H4 (cell line): ENCODE results near the gene ZFR2. TPM values are rescaled to one million over a fixed set of nuclear protein-coding genes. Genes with fewer than 3 reads are reported as not detected.

Source experiments
- DNase-seq: peaks from one replicate; pipeline ENCODE4 v3.0.0-alpha.2; 2015; ENCODE audit warnings: low spot score
- total RNA-seq: library from RNA; depleted of rRNA; stranded (reverse); fragments of >200 nt; shearing (Covaris generic); gene quantifications from 2 replicates; pipeline ENCODE4 v1.2.3, GENCODE V29; 2014

The ZFR2 gene
- total RNA-seq, 1 experiment from 2014 or later: not detected

- DNase-seq: no peak
Observed at GRCh38 chr19:3790209-3790734, 78.6 kb downstream of the ZFR2 start.

- DNase-seq: no peak
Observed at GRCh38 chr19:3788996-3789778, 79.7 kb downstream of the ZFR2 start.

- no peak for DNase-seq
Observed at GRCh38 chr19:3785938-3786824, 82.7 kb downstream of the ZFR2 start, which contains the start of gene MATK. TSS of gene MATK (minus strand) at chr19:3786381. CDS start at chr19:3785135, 1,246 bp downstream.

- no peak for DNase-seq
Observed at GRCh38 chr19:3785451-3785937, 83.3 kb downstream of the ZFR2 start.

- no peak for DNase-seq
Observed at GRCh38 chr19:3784607-3785450, 84.0 kb downstream of the ZFR2 start.

GRCh38 chr19:3783660-3784584 is 84.9 kb downstream of the ZFR2 start:
- DNase-seq: no peak

- DNase-seq: no peak
Observed at GRCh38 chr19:3782903-3783302, 85.9 kb downstream of the ZFR2 start.

GRCh38 chr19:3782330-3782729 is 86.5 kb downstream of the ZFR2 start:
- DNase-seq: no peak

GRCh38 chr19:3781603-3782002 is 87.2 kb downstream of the ZFR2 start:
- no peak for DNase-seq

- DNase-seq: no peak
Observed at GRCh38 chr19:3780786-3781304, 88.0 kb downstream of the ZFR2 start.

GRCh38 chr19:3778899-3779723 is 89.7 kb downstream of the ZFR2 start:
- DNase-seq: no peak

GRCh38 chr19:3778104-3778867 is 90.6 kb downstream of the ZFR2 start:
- DNase-seq: no peak

- DNase-seq: no peak
Observed at GRCh38 chr19:3776479-3777040, 92.3 kb downstream of the ZFR2 start.

- DNase-seq: no peak
Observed at GRCh38 chr19:3775831-3776230, 93.0 kb downstream of the ZFR2 start.

- no peak for DNase-seq
Observed at GRCh38 chr19:3775374-3775711, 93.5 kb downstream of the ZFR2 start.

- no peak for DNase-seq
Observed at GRCh38 chr19:3774621-3775373, 94.0 kb downstream of the ZFR2 start.

- no peak for DNase-seq
Observed at GRCh38 chr19:3773814-3774515, 94.9 kb downstream of the ZFR2 start.
